Cortex of kidney (tissue), 1 donor: ENCODE measurements around the gene LRRC8E.

Source experiments
- DNase-seq: peaks from one replicate; lab custom pipeline; 2025; lab: John Stamatoyannopoulos, UW

LRRC8E gene

DNA sequence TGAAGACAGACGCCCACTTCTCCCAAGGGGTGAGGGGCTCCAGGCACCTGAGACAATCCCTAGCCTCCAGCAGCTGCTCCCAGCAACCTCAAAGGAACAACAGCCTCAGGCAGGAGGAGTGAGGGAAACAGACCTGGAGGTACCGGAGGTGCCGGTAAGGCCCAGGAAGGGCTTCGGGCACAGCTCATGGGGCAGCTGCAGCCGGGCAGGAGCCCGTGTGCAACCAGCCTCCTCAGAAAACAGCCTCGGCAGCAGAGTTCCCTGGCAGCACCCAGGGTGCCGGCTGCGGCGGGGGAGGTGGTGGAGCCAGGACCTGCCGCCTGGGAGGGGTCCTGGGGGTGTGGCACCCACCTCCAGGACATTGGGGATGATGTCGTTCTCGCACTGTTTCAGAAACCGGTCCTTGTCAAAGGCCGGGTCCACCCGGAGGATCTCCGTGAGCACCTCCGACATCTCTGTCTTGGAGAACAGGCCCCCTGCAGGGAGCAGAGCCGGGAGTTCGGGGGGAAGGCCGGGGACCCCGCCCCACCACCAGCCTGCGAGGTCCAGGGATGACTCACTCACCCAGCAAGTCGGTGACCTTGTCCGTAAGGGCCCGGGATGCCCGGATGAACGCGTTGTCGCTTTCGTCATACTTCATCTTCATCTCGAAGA is 44.1 kb downstream of the LRRC8E start:
- no peak for DNase-seq

DNA sequence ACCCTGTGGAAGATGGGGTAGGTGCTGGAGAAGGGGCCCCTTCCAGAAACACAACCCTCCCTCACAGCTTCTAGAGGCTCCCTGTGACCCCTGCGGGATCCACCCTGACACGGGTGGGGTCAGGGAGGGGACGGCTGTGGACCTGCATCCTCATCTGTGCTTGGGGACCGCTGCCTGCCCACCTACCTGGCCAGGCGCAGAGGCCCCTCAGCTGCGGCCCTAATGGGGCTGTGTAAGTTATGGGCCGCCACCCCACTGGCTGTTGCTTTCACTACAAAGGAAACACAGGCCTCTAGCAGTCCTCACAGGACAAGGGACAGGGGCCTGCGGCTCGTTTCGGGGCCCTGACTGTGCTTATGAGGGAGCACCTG is 44.6 kb downstream of the LRRC8E start:
- no peak for DNase-seq

DNA sequence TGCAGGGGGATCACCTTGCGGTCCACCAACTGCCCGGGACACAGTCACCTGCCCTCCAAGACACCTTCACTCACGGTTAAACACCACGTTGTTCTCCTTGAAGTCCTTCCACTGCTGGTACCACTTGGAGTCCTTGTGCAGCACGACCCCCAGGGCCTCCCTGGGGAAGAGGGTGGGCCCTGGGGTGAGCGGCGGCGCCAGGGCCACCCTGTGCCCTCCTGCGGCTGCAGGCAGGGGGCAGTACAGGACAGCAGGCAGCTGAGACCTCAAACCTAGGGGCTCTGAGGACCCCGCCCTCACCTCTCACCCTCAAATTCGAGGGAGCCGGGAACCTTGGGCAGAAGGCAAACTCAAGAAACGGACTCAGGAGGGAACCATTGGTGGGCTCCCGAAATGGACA is 45.1 kb downstream of the LRRC8E start:
- DNase-seq: no peak

DNA sequence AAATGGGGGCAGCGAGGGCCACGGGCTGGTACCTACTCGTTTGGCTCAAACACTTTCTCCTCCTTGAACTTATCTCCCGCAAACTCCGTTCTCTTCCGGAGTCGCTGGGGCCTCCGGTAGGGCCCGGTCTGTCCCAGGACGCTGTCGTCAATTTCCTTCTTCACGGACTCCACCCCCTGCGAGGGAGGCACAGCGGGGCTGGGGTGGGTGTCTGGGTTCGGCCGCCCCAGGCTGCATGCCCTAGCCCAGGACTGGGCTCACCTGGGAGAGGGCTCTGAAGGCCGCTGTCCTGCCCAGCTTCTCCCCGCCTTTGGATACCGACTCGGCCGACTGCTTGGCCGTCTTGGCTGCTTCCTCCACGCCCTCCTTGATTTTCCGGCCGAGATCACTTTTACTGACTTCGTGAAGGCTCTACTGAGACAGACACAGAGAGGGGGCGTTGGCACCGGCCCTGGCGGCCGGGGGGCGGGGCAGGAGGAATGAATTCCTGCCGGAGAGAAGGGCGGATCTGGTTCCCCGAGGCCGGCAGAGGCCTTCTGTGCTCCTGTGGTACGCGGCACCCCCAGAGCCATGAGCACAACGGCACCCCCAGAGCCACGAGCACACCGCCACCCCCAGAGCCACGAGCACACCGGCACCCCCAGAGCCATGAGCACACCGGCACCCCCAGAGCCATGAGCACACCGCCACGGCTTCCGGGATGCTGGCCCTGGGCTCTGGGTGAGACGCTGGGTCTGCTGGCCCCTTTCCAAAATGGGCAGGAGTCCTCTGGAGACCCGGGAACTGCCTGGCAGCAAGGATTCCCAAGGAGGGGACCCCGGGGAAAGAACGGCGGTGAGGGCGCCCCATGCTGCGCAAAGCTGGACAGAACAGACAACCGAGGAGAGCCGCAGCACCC is 45.8 kb downstream of the LRRC8E start:
- no peak for DNase-seq

GRCh38 chr19:7934766-7935165 is 46.5 kb downstream of the LRRC8E start:
- no peak for DNase-seq

DNA sequence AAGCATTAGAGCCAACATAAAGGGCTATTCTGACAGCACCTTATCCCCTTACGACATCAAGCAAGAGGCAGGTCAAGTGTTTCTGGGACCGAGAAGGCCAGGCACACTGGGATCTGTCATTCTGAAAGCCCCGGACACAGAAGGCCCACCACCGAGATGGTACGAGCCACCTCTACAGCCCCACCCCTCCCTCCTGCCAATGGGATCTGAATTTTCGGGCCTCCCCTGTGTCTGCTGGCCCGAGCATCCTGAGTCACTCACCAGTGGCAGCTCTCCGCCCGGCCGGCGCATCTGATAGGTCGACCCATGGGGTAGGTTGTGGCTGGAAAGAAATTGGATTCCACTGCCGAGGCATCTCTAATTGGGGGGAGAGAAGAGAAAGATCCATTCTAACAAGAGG is 52.5 kb downstream of the LRRC8E start:
- DNase-seq: no peak

DNA sequence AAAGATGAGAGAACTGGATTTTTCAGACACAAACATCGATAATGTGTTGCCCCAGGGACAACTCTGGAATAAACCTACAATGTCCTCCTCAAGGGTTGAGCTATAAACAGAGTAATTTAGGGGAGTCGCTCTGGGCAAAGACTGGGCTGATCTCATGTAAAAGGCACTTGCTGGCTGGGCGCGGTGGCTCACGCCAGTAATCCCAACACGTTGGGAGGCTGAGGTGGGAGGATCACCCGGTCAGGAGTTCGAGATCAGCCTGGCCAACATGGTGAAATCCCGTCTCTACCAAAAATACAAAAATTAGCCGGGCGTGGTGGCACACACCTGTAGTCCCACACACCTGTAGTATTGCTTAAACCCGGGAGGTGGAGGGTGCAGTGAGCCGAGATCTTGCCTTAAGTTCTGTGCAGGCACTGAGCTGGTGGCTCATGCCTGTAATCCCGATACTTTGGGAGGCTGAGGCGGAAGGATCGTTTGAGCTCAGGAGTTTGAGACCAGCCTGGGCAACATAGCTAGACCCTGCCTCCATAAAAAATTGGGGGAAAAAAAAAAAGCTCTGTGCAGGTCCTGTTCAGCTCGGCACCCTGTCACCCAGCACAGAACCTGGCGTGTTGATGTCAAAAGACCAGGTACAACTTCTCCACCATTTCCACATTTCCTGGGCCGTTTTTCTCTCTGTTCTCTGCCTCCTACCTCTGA is 53.7 kb downstream of the LRRC8E start:
- no peak for DNase-seq

- no peak for DNase-seq
Measured at GRCh38 chr19:7942981-7943443, 54.7 kb downstream of the LRRC8E start.

DNA sequence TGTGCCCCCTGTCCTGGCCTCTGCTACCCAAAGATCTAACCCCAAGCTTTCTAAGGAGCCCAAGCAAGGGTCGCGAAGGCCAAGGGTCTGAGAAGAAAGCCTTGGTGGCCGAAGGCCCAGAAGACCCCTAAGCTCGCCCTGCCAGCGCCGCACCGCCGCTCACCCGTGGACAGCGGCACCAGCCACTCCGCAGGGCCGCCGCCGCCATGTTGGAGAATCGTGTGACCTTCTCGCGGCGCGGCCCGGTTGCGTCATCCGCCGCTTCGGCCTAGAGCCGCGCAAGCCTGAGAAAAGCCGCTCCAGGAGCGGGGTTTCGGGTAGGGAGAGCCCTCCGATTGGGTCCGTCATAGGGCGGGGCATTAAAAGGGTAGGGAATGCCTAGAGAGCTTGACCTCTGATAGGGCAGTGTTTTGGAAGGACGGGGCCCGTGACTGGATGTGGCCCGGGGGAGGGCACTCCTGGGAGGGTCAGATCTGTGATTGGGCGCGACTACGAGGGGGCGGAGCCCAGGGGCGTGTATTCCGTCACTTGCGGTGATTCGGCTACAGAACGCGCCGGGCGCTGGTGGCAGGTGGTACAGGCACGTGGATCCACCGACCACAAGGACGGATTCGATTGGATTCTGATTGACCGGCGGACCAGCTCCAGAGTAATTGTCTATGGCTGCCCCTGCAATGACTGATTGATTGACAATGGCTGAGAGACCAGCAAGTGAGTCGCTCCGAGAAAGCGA is 55.3 kb downstream of the LRRC8E start, which contains the start of gene TIMM44:
TSS of gene TIMM44 (minus strand) at position 223 of the 733 bp plus-strand sequence. CDS start at position 208, 15 bp downstream.
- DNase-seq: no peak

DNA sequence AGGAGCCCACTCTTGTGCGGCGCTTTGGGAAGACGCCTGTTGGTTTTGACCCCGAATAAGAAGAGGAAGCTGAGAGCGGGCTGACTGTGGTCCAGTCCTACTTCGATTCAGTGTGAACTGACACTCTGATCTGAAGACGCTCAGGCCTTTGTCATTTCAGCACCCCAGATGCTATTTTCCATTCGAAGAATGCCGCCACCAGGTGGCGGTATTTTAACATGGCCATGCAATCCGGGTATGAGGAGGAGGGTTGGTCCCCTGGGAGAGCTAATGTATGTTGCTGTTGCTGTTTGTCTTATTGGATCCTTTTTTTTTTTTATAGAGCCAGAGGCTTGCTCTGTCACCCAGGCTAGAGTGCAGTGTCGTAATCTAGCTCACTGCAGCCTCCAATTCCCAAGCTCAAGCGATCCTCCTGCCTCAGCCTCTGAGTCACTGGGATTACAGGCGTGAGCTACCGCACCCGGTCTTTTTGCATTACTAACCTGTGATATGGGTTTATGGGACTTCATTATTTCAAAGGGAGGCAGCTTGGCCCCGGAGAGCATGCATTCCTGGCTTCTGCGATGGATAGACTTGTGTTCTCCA is 56.0 kb downstream of the LRRC8E start:
- DNase-seq: no peak

DNA sequence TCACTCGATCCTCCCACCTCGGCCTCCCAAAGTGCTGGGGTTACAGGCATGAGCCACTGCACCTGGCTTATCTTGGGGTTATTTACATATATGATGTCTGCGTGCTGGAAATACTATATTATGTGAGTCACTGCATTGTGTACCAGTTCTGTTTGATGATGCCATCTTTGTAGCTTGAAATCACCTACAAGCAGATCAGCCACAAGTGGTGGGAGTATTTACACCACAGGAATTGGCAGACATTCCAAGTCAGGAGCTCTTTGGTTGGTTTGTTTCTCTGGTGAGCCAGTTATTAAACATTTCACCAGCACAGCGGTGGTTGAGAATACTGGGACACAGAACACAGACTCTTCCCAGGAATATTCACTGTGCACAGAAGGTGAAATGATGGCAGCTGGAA is 59.6 kb downstream of the LRRC8E start:
- DNase-seq: no peak
